ENCODE measurements around the gene PTPRN2. TPM values are rescaled to one million over a fixed set of nuclear protein-coding genes. Genes with fewer than 3 reads are reported as not detected.
"Not testable (repeated sequence)": the region's sequence is repeated elsewhere in the genome, so short reads cannot be mapped to it uniquely, and the experiment has no call there.

The PTPRN2 gene
- total and polyA plus RNA-seq, 2 donors: 1.7 to 1.9 TPM

DNA sequence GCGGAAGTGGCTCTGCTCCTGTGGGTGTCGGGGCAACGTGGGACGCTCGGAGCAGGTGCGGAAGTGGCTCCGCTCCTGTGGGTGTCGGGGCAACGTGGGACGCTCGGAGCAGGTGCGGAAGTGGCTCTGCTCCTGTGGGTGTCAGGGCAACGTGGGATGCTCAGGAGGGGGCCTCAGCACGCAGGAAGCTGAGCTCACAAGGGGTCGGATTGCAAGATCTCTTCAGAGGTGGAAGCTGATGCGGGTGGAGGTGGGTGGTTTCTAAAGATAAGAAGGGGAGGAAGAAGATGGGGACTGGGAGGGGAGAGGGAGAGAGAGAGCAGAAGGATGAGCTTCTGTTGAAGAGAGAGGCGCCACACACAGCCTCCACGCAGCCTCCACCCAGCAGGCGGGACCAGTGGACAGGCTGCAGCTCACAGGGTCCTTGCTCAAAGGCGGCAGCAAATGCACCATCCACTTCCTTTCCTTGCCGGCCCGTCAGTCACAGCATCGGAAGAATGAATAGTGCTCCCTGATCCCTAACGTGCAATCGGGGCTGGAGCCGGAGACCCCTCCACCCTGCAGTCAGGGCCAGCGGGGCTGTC, 78.7 kb downstream of the PTPRN2 start:
- Histone ChIP-seq H3K27ac (ENCODE audit: low read depth in 1 of 2, low read length in 1 of 2) (no peak overlapping the region), H3K4me3 (ENCODE audit: low read length in 2 of 2) (no peak overlapping the region), H3K27me3 (ENCODE audit: control insufficient read depth in 2 of 2, insufficient read depth in 1 of 2, low read length in 1 of 2) (no peaks in the 10 kb centered on the region), H3K9me3 (ENCODE audit: control insufficient read depth in 2 of 2, insufficient read depth in 1 of 2, low read length in 1 of 2) (peaks cover 1 to 12% of the 10 kb centered on the region in 2 donors), H3K36me3 (ENCODE audit: control insufficient read depth in 2 of 2, insufficient read depth in 2 of 2, low read length in 1 of 2) (no peaks in the 10 kb centered on the region), H3K4me1 (ENCODE audit: control insufficient read depth in 2 of 2, insufficient read depth in 2 of 2, low read length in 2 of 2) (no peaks in the 10 kb centered on the region)
- no peak for DNase-seq (ENCODE audit: low read depth in 6 of 9, low spot score in 9 of 9)
- 78% methylated on average over 22 of the region's 27 CpGs for WGBS

DNA sequence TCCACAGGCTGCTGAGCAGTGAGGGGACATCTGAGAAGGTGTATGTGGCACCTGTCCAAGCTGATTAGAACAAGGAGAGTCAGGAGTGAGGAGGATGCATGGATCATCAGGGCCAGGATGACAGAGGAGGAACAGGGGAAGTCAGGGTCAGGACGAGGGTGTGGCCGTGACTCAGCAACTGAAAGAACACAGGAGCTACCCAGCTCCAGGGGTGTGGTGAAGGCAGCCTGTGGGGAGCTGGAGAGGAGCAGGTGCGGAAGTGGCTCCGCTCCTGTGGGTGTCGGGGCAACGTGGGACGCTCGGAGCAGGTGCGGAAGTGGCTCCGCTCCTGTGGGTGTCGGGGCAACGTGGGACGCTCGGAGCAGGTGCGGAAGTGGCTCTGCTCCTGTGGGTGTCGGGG, 79.3 kb downstream of the PTPRN2 start:
- H3K36me3 ChIP-seq (ENCODE audit: control insufficient read depth in 2 of 2, insufficient read depth in 2 of 2, low read length in 1 of 2); H3K4me3 ChIP-seq (ENCODE audit: low read length in 2 of 2); DNase-seq (ENCODE audit: low read depth in 6 of 9, low spot score in 9 of 9); H3K27me3 ChIP-seq (ENCODE audit: control insufficient read depth in 2 of 2, insufficient read depth in 1 of 2, low read length in 1 of 2); H3K27ac ChIP-seq (ENCODE audit: low read depth in 1 of 2, low read length in 1 of 2); H3K4me1 ChIP-seq (ENCODE audit: control insufficient read depth in 2 of 2, insufficient read depth in 2 of 2, low read length in 2 of 2): not testable (repeated sequence)
- peaks cover 1 to 12% of the 10 kb centered on the region in 2 donors for H3K9me3 ChIP-seq (ENCODE audit: control insufficient read depth in 2 of 2, insufficient read depth in 1 of 2, low read length in 1 of 2)
- WGBS: 89% methylated on average over 12 of the region's 16 CpGs

DNA sequence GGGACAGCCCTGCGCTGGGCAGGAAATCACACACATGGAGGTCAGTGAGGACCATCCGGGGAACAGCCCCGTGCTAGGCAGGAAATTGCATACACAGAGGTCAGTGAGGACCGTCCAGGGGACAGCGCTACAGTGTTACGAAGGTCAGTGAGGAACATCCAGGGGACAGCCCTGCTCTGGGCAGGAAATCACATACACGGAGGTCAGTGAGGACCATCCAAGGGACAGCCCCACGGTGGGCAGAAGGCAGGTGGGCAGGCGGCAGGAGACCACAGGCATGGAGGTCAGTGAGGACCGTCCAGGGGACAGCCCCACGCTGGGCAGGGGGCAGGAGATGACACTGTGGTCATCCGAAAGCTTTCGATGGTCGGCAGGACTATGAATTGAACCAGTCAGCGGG, 79.7 kb downstream of the PTPRN2 start:
- no peak overlapping the region for H3K27ac ChIP-seq (ENCODE audit: low read depth in 1 of 2, low read length in 1 of 2)
- H3K4me3 ChIP-seq (ENCODE audit: low read length in 2 of 2): no peak overlapping the region
- no peak for DNase-seq (ENCODE audit: low read depth in 6 of 9, low spot score in 9 of 9)
- H3K4me1 ChIP-seq (ENCODE audit: control insufficient read depth in 2 of 2, insufficient read depth in 2 of 2, low read length in 2 of 2): no peaks in the 10 kb centered on the region
- peaks cover 1 to 12% of the 10 kb centered on the region in 2 donors for H3K9me3 ChIP-seq (ENCODE audit: control insufficient read depth in 2 of 2, insufficient read depth in 1 of 2, low read length in 1 of 2)
- no peaks in the 10 kb centered on the region for H3K36me3 ChIP-seq (ENCODE audit: control insufficient read depth in 2 of 2, insufficient read depth in 2 of 2, low read length in 1 of 2)
- no peaks in the 10 kb centered on the region for H3K27me3 ChIP-seq (ENCODE audit: control insufficient read depth in 2 of 2, insufficient read depth in 1 of 2, low read length in 1 of 2)
- WGBS: 84% methylated on average over 15 of the region's 15 CpGs

DNA sequence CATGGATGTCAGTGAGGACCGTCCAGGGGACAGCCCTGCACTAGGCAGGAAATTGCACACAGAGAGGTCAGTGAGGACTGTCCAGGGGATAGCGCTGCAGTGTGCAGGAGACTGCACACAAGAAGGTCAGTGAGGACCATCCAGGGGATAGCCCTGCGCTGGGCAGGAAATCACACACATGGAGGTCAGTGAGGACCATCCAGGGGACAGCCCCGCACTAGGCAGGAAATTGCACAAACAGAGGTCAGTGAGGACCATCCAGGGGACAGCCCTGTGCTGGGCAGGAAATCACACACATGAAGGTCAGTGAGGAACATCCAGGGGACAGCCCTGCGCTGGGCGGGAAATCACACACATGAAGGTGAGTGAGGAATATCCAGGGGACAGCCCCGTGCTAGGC, 80.4 kb downstream of the PTPRN2 start:
- H3K9me3 ChIP-seq (ENCODE audit: control insufficient read depth in 2 of 2, insufficient read depth in 1 of 2, low read length in 1 of 2): peaks cover 1 to 12% of the 10 kb centered on the region in 2 donors
- not testable (repeated sequence) for H3K27me3 ChIP-seq (ENCODE audit: control insufficient read depth in 2 of 2, insufficient read depth in 1 of 2, low read length in 1 of 2); DNase-seq (ENCODE audit: low read depth in 6 of 9, low spot score in 9 of 9); H3K27ac ChIP-seq (ENCODE audit: low read depth in 1 of 2, low read length in 1 of 2); H3K4me1 ChIP-seq (ENCODE audit: control insufficient read depth in 2 of 2, insufficient read depth in 2 of 2, low read length in 2 of 2); H3K36me3 ChIP-seq (ENCODE audit: control insufficient read depth in 2 of 2, insufficient read depth in 2 of 2, low read length in 1 of 2); H3K4me3 ChIP-seq (ENCODE audit: low read length in 2 of 2)
- 84% methylated on average over 7 of the region's 7 CpGs for WGBS

DNA sequence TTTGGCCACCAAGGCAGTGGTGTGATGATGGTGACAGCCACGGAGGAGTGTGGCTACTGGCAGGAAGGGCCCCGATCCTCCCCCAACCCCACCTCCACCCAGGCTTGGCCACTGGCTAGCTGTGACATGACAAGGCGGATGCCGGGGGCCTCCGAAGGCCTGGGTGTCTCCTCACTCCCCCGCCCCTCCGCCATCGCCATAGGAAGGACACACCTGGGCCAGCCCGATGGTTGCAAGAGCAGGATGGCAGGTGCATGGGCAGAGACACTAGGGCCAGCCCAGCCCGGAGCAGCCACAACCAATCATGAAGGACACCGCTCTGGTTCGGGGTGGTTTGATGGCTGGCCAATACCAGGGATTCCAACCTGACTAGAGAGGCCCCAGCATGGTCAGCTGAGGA, 81.0 kb downstream of the PTPRN2 start:
- Histone ChIP-seq H3K4me3 (ENCODE audit: low read length in 2 of 2) (no peak overlapping the region), H3K4me1 (ENCODE audit: control insufficient read depth in 2 of 2, insufficient read depth in 2 of 2, low read length in 2 of 2) (no peaks in the 10 kb centered on the region), H3K9me3 (ENCODE audit: control insufficient read depth in 2 of 2, insufficient read depth in 1 of 2, low read length in 1 of 2) (peaks cover 1 to 12% of the 10 kb centered on the region in 2 donors), H3K27me3 (ENCODE audit: control insufficient read depth in 2 of 2, insufficient read depth in 1 of 2, low read length in 1 of 2) (no peaks in the 10 kb centered on the region), H3K27ac (ENCODE audit: low read depth in 1 of 2, low read length in 1 of 2) (no peak overlapping the region), H3K36me3 (ENCODE audit: control insufficient read depth in 2 of 2, insufficient read depth in 2 of 2, low read length in 1 of 2) (no peaks in the 10 kb centered on the region)
- DNase-seq (ENCODE audit: low read depth in 6 of 9, low spot score in 9 of 9): no peak
- 98% methylated on average over 12 of the region's 12 CpGs for WGBS

DNA sequence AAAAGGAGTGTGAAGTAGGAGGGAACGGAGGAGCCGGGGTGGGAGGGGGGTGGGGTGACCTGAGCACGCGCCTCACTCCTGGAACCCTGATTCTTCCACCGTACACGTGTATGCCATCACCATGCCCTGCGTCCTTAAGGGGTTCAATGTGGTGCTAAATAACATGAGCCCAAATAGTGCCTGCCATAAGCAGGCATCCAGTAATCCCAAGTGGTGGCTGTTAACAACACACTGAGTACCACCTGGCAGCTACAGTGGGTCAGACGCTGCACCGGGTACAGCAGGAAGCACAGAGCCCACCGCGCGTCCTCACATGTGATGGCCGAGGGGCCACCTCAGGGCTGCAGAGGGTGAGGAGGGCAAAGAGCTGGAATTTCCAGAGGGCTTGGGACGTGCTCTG, 81.9 kb downstream of the PTPRN2 start:
- Histone ChIP-seq H3K27ac (ENCODE audit: low read depth in 1 of 2, low read length in 1 of 2) (no peak overlapping the region), H3K4me3 (ENCODE audit: low read length in 2 of 2) (no peak overlapping the region), H3K36me3 (ENCODE audit: control insufficient read depth in 2 of 2, insufficient read depth in 2 of 2, low read length in 1 of 2) (no peaks in the 10 kb centered on the region), H3K4me1 (ENCODE audit: control insufficient read depth in 2 of 2, insufficient read depth in 2 of 2, low read length in 2 of 2) (no peaks in the 10 kb centered on the region), H3K9me3 (ENCODE audit: control insufficient read depth in 2 of 2, insufficient read depth in 1 of 2, low read length in 1 of 2) (peaks cover 1 to 5% of the 10 kb centered on the region in 2 donors), H3K27me3 (ENCODE audit: control insufficient read depth in 2 of 2, insufficient read depth in 1 of 2, low read length in 1 of 2) (no peaks in the 10 kb centered on the region)
- 97% methylated on average over 14 of the region's 14 CpGs for WGBS
- DNase-seq (ENCODE audit: low read depth in 6 of 9, low spot score in 9 of 9): no peak

DNA sequence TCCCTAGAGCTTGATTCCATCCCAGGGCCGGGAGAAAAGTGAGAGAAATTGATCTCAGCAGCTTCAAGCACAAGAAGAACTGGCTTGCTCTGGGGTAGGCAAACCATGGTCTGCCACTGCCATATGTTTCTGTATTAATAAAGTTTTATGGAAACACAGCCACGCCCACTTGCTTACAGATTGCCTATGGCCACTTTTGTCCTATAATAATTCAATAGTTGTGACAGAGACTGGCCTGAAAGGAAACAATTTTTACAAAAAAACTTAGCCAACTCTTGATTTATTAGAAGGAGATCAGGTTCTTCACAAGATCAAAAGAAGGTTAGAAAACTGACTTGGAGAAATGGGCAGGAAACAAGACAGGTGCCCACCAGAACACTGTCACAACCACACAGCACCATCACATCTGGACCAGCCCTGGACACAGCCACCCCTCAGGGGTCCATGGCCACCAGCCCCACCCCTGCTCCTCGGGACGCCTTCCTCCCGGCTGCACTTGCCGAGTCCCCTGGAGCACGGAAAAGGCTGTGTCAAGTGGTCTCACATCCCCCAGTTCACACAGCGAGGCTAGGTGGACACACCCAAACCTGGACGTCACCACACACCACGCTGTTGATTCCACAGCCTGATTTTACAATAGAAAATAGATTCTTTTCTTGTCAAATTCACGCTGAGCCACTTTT, 85.4 kb downstream of the PTPRN2 start:
- H3K4me3 ChIP-seq (ENCODE audit: low read length in 2 of 2): no peak overlapping the region
- no peak overlapping the region for H3K27ac ChIP-seq (ENCODE audit: low read depth in 1 of 2, low read length in 1 of 2)
- peaks cover 0 to 5% of the 10 kb centered on the region in 2 donors for H3K9me3 ChIP-seq (ENCODE audit: control insufficient read depth in 2 of 2, insufficient read depth in 1 of 2, low read length in 1 of 2)
- WGBS: 84% methylated on average over 11 of the region's 11 CpGs
- no peaks in the 10 kb centered on the region for H3K36me3 ChIP-seq (ENCODE audit: control insufficient read depth in 2 of 2, insufficient read depth in 2 of 2, low read length in 1 of 2)
- peaks cover 0 to 3% of the 10 kb centered on the region in 2 donors for H3K27me3 ChIP-seq (ENCODE audit: control insufficient read depth in 2 of 2, insufficient read depth in 1 of 2, low read length in 1 of 2)
- no peak for DNase-seq (ENCODE audit: low read depth in 6 of 9, low spot score in 9 of 9)
- H3K4me1 ChIP-seq (ENCODE audit: control insufficient read depth in 2 of 2, insufficient read depth in 2 of 2, low read length in 2 of 2): no peaks in the 10 kb centered on the region

DNA sequence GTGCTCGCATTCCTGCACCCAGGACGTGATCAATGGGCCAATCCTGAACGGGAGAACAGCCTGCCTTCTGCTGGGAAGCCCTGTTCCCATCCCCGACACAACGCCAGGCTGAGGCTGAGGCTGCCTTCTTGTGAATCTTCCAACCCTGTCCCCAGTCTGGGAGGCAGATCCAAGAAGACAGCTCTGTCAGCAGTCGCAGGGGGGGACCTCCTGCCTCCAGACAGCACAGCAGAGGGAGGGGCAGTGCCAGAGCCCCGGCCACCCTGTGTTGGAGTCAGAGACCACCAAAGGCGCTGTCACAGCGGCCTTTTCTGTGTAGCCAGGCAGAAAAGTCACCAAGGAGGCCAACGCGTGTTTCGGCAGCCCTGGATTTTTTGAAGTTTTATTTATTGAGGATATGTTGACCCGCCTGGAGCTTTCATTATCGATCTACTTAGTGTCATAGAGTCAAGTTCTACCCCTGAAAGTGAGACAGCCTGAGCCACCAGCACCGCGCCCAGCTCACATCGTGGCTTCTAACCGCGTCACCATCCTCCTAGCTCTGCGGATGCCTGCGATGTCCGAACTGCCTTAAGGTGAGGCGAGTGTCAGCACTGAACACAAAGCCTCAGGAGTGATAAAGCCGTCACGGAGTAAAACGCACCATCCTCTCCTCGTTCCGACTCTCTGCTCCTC, 86.1 kb downstream of the PTPRN2 start:
- peaks cover 0 to 5% of the 10 kb centered on the region in 2 donors for H3K9me3 ChIP-seq (ENCODE audit: control insufficient read depth in 2 of 2, insufficient read depth in 1 of 2, low read length in 1 of 2)
- H3K4me1 ChIP-seq (ENCODE audit: control insufficient read depth in 2 of 2, insufficient read depth in 2 of 2, low read length in 2 of 2): no peaks in the 10 kb centered on the region
- H3K27ac ChIP-seq (ENCODE audit: low read depth in 1 of 2, low read length in 1 of 2): no peak overlapping the region
- 89% methylated on average over 28 of the region's 28 CpGs for WGBS
- peaks cover 0 to 3% of the 10 kb centered on the region in 2 donors for H3K27me3 ChIP-seq (ENCODE audit: control insufficient read depth in 2 of 2, insufficient read depth in 1 of 2, low read length in 1 of 2)
- H3K4me3 ChIP-seq (ENCODE audit: low read length in 2 of 2): no peak overlapping the region
- DNase-seq (ENCODE audit: low read depth in 6 of 9, low spot score in 9 of 9): no peak
- H3K36me3 ChIP-seq (ENCODE audit: control insufficient read depth in 2 of 2, insufficient read depth in 2 of 2, low read length in 1 of 2): no peaks in the 10 kb centered on the region

DNA sequence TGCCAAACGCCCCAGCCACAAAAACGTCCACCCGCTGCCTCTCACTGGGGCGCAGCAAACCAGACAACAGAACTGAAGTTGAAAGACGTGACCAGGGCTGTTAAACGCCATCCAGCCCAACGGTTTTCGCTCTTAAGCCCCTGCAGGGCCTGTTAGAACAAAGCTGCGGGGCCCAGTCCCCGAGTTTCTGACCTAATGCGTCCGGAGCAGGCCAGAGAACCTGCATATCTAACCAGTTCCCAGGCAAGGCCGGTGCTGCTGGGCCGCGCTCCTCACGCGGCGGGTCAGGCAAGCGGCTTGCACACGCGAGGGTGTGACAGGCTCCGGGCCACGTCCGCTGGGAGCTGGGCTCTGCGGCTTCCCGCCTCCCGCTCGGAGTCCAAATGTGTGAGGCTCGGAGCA, 87.0 kb downstream of the PTPRN2 start:
- no peak for DNase-seq (ENCODE audit: low read depth in 6 of 9, low spot score in 9 of 9)
- no peak overlapping the region for H3K4me3 ChIP-seq (ENCODE audit: low read length in 2 of 2)
- H3K9me3 ChIP-seq (ENCODE audit: control insufficient read depth in 2 of 2, insufficient read depth in 1 of 2, low read length in 1 of 2): no peaks in the 10 kb centered on the region
- no peaks in the 10 kb centered on the region for H3K36me3 ChIP-seq (ENCODE audit: control insufficient read depth in 2 of 2, insufficient read depth in 2 of 2, low read length in 1 of 2)
- no peaks in the 10 kb centered on the region for H3K4me1 ChIP-seq (ENCODE audit: control insufficient read depth in 2 of 2, insufficient read depth in 2 of 2, low read length in 2 of 2)
- WGBS: 64% methylated on average over 29 of the region's 29 CpGs
- no peak overlapping the region for H3K27ac ChIP-seq (ENCODE audit: low read depth in 1 of 2, low read length in 1 of 2)
- H3K27me3 ChIP-seq (ENCODE audit: control insufficient read depth in 2 of 2, insufficient read depth in 1 of 2, low read length in 1 of 2): peaks cover 0 to 3% of the 10 kb centered on the region in 2 donors

All from thymus (tissue), 11 donors.